CD4-positive, alpha-beta T cell treated with Interleukin-21 for 1 hour (primary cell): ENCODE data around the gene KRTAP9-2.
"Not testable (repeated sequence)": the region's sequence is repeated elsewhere in the genome, so short reads cannot be mapped to it uniquely, and the experiment has no call there.

Experiments
- DNase-seq: peaks from one replicate; pipeline ENCODE4 v3.0.0-alpha.2; 2020

KRTAP9-2 gene

DNA sequence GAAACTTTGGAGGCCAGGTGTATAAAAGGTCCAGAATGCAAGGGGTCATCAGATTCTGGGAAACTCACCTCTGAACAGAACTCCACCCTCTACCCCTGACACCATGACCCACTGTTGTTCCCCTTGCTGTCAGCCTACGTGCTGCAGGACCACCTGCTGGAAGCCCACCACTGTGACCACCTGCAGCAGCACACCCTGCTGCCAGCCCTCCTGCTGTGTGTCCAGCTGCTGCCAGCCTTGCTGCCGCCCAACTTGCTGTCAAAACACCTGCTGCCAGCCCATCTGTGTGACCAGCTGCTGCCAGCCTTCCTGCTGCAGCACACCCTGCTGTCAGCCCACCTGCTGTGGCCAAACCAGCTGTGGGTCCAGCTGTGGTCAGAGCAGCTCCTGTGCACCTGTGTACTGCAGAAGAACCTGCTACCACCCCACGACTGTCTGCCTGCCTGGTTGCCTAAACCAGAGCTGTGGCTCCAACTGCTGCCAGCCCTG lies 11.5 kb downstream of the KRTAP9-2 start, which contains the start of gene KRTAP9-8:
Gene KRTAP9-8 (plus strand): TSS at position 51 of the 489 bp plus-strand sequence. CDS start 53 bp downstream, at position 104.
- DNase-seq: not testable (repeated sequence)

DNA sequence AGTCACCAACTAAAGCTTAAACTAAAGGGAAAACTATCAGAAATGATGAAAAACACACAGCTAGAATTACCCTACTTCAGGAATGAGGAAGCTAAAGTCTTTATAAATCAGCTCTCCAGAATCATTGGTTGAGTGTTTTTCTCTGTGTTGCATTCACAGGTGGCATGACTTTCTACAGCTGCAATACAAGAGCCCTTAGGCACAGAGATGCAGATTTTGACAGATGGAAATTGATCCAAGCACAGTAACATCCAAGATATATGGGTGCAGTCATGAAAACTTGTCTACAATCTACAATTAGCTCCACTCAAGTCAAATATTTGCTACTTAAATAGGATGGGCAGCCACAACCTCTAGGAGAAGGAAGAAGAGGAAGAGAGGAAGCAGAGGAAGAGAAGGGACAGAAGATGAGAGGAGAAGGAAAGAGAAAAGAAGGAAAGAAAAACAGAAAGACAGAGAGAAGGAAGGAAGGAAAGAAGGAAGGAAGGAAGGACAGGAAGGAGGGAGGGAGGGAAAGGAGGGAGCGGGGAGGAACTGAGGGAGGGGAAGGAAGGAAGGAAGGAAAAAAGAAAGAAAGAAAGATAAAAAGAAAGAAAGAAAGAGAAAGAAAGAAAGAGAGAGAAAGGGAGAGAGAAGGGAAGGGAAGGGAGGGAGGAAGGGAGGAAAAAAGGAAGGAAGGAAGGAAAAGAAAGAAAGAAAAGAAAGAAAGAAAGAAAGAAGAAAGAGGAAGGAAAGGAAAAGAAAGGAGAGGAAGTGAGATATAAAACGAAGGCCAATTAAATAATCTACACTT lies 20.7 kb downstream of the KRTAP9-2 start:
- DNase-seq: not testable (repeated sequence)

DNA sequence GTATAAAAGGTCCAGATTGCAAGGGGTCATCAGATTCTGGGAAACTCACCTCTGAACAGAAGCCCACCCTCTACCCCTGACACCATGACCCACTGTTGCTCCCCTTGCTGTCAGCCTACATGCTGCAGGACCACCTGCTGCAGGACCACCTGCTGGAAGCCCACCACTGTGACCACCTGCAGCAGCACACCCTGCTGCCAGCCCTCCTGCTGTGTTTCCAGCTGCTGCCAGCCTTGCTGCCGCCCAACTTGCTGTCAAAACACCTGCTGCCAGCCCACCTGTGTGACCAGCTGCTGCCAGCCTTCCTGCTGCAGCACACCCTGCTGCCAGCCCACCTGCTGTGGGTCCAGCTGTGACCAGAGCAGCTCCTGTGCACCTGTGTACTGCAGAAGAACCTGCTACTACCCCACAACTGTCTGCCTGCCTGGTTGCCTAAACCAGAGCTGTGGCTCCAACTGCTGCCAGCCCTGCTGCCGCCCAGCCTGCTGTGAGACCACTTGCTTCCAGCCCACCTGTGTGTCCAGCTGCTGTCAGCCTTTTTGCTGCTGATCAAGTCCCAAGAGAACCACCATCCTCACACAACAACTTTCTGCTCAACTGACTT lies 23.3 kb downstream of the KRTAP9-2 start, which contains the start of gene KRTAP9-4:
Gene KRTAP9-4 (plus strand): TSS at position 51 of the 604 bp plus-strand sequence. CDS start 34 bp downstream, at position 85.
- DNase-seq: not testable (repeated sequence)

DNA sequence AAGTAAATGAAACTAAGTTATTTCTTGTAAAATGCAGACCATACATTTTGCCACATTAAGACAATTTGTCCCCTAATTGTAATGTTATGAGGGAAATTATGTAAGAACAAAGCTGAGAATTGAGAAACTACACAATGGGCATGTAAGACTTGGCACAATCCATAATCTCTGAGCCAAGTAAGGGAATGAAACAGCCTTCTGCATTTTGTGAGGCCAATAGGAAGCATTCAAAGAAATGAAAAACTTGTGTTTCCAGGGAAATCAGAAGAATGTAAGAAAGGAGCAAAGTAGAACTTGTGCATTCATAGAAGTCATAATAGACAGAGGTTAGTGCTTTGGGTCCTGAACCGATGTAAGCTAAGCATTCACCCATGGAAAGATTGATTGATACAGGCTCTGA lies 24.8 kb downstream of the KRTAP9-2 start:
- no peak for DNase-seq

DNA sequence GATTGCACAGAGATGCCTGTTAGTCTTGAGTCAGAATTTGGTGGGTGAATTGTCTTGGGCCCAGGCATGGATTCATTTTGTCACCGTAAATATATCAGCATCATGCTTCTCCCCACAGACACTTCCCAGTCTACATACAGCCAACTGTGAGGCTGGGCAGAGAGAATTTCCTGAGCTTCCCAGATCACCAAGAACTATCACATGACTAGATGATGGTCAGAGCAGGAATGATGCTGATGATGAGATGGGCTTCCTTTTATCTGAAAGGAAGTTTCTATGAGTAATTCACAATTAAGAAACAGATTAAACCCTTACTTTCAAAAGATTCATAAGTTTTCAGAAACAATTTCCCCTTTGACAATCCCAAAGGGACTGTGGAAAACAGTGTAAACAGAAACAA lies 28.4 kb downstream of the KRTAP9-2 start:
- no peak for DNase-seq

DNA sequence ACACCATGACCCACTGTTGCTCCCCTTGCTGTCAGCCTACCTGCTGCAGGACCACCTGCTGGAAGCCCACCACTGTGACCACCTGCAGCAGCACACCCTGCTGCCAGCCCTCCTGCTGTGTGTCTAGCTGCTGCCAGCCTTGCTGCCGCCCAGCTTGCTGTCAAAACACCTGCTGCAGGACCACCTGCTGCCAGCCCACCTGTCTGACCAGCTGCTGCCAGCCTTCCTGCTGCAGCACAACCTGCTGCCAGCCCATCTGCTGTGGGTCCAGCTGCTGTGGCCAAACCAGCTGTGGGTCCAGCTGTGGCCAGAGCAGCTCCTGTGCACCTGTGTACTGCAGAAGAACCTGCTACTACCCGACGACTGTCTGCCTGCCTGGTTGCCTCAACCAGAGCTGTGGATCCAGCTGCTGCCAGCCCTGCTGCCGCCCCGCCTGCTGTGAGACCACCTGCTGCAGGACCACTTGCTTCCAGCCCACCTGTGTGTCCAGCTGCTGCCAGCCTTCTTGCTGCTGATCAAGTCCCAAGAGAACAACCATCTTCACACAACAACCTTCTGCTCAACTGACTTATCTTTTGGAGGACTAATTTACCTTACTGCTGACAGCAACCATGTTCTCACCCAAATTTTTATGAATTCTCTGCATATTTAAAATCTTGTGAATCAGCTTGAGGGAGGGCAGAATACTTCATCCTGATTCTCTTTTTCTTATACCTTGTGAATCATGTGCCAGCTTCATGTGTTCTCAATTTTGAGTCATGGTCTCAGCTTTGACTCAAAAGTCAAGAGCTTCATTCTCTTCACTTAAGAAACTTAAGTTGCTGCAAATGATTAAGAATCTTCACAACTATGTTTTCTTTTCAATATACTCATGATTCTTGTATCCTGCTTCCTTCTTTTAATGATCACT lies 29.2 kb downstream of the KRTAP9-2 start, which contains the start of gene KRTAP9-9:
Gene KRTAP9-9 (plus strand): TSS at position 4 of the 910 bp plus-strand sequence.
- DNase-seq: not testable (repeated sequence)

DNA sequence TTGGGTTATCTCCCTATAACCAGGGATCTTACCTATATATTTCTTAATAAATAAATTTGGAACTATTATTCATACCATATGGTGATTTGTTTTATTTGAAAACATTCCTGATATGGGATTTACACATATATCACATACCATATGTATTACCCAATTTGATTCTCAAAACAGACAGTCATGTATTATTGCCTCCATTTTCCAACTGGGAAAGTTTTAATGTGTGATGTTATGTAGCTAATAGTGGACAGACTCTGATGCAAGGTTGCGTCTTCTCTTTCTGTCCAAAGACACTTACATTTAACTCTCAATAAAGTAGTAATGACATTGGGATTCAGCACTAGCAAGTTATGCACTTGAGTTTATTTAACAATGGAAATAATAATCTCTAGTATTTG lies 29.8 kb downstream of the KRTAP9-2 start:
- DNase-seq: no peak

- DNase-seq: no peak
These were observed 32.0 kb downstream of the KRTAP9-2 start for GRCh38 chr17:41258406-41258805.

- DNase-seq: no peak
These were observed 36.8 kb downstream of the KRTAP9-2 start for GRCh38 chr17:41263212-41263611.

GRCh38 chr17:41264599-41264998 lies 38.2 kb downstream of the KRTAP9-2 start:
- DNase-seq: no peak

- DNase-seq: no peak
These were observed 38.6 kb downstream of the KRTAP9-2 start, which contains the start of gene KRTAP9-6 for GRCh38 chr17:41265078-41265477. TSS of gene KRTAP9-6 (plus strand) at chr17:41265378. CDS start at chr17:41265378, 0 bp downstream.

- no peak for DNase-seq
These were observed 41.3 kb downstream of the KRTAP9-2 start for GRCh38 chr17:41267711-41268110.

GRCh38 chr17:41271323-41271722 lies 44.9 kb downstream of the KRTAP9-2 start:
- DNase-seq: not testable (repeated sequence)

- DNase-seq: no peak
These were observed 45.4 kb downstream of the KRTAP9-2 start for GRCh38 chr17:41271858-41272257.

- not testable (repeated sequence) for DNase-seq
These were observed 49.3 kb downstream of the KRTAP9-2 start, which contains the start of gene KRTAP9-7 for GRCh38 chr17:41275648-41276190. TSS of gene KRTAP9-7 (plus strand) at chr17:41275698. CDS start at chr17:41275698, 0 bp downstream.
